IPS-NIHi7 (cell line): ENCODE results near the gene RFX8.
"Not testable (repeated sequence)": the region's sequence is repeated elsewhere in the genome, so short reads cannot be mapped to it uniquely, and the experiment has no call there.

ENCODE experiments used
- DNase-seq: peaks from one replicate; pipeline ENCODE4 v3.0.0; 2012; ENCODE audit warnings: mixed read lengths; ENCODE audit errors: extremely low spot score

Gene RFX8

DNA sequence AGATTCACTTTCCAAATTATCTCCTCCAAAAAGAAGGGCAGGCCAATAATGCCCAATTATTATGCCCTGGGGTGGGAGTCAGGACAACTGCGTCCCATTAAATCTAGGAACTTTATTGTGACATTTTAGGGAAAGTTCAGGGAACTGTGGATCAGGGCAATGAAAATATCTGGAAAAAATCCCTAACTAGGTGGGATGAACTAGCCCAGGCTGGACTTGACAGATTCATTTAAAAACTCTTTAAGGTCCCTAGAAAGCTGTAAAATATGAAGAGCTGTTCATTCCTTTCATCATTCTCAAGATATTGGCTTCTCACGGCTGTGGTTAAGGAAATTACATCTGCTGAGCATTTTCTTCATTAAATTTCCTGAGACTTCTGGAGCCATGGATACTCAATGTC is 95.8 kb downstream of the RFX8 start:
- no peak for DNase-seq

DNA sequence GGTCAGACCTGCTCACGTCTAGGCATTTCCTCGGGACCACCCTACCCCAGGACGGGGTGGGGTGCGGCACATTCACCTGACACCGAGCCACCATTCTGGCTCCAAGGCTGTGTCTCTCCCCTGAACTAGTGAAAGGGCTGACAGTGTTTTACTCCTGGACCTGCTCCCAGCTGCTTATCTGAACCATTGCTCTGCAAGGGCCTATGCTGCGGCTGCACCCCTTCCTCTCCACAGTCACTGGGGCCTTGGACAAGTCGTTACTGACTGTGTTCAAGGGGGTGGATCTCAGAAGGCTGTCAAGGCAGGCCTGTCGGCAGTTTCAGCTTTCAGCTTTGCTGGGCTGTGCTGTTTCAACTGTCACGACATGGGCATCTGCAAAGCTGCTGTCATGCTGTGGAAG is 99.3 kb downstream of the RFX8 start:
- DNase-seq, result no peak

DNA sequence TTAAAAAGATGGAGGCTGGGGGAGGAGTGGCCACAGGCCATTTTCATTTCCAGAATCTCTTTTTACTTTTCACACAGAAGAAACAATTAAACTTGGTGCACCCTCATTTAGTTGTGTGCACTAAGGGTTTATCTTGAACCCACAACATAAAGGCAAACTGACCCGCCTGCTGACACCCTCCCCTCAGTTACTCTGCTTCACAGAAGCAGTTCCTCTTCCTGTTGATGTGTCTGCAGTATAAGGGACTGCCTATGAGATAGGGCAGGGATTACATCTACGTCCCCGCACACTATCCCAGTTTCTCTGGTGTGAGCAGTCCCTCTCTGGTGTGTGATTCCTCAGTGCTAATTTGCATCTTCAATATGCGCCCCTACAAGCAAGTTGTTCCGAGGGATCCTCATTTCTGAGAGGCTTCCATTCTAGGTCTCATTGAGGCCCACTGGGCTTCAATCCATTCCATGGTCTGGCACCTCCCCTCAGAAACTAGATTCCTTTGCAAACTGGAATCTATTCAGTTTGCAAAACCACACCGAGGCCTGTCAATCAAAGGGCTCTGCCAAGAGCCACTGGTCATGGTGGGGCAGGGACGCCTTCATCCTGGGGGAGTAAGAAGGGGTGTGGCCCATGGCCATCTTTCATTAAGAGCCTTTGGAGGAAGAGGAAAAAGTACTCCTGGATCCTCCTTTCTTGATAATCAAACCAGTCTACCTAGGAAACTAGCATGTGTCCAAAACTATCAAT is 99.9 kb downstream of the RFX8 start:
- no peak for DNase-seq

DNA sequence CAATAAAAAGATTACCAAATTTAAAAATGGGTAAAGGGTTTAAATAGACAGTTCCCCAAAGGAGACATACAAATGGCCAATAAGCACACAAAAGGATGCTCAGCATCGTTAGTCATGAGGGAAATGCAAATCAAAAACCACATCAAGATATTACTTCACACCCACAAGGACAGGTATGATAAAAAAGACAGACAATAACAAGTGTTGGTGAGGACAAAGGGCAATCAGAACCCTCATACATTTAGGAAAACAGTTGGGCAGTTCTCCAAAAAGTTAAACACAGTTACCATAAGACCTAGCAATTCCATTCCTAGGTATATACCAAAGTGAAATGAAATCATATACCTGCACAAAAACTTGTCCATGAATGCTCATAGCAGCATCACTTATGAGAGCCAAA is 102.1 kb downstream of the RFX8 start:
- DNase-seq, result no peak

DNA sequence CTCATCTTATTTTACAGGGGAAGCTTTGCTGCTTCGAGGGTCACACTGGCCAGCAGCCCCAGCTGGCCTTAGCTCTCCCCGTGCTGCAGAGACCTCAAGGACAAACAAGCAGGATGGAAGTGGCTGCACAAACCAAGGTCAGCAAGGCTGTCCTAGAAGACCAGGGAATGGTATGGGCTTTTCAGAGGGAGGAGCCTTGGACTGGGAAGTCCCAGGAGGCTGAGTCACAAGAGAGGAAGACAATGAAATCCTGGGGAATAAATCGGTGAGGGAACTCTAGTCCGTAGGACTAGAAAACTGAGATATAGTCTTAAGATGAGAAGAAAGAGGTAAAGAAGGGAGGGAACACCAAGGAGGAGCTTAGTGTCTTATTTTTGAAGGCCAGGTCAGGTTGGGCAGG is 103.3 kb downstream of the RFX8 start:
- no peak for DNase-seq

DNA sequence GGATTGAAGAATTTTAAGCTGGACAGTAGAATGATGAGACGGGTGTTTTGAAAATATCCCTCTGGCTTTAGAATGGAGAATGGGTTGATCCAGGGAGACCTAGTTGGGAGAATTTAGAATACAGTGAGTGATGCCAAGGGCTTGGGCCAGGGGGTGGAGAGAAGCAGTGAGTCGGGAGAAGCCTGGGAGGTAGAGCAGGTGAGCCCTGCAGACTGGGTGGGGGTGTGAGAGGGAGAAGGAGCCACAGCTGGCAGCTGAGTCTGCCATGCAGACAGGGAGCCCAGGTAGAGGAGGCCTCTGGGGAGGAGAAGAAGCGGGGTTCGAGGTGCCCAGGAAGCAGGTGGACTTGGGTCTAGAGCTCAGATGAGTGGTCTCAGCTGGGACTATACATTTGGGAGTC is 105.8 kb downstream of the RFX8 start:
- no peak for DNase-seq

DNA sequence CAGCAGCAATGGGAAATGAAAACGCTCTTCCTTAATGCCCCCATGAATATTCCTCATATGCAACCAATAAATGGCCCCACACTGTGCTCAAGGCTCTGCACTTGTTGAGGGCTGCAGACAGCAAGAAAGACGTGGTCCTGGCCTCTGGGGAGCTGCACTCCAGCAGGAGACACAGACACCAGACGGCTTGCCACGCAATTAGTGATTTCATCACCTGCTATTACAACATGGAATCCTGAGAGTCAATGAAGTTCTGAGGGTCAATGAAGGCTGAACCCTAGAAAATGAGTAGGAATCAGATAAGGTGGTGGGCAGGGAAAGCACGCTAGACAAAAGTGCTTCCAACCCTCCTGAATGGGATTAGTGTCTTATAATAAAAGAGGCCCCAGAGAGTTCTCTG is 106.5 kb downstream of the RFX8 start:
- no peak for DNase-seq

DNA sequence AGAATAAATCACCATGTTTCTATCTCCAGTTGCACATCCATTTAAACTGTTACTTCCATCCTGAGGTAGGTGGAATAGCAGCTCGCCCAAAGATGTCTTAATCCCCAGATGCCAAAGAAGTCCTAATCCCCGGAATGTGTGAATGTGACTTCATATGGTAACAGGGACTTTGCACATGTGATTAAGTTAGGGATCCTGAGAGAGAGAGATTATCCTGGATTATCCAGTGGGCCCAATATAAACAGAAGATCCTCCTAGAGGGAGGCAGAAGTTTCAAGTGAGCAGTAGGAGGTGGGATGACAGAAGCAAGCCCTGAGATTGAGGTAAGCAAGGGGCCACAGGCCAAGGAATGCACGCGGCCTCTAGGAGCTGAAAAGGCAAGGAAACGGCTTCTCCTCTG is 107.4 kb downstream of the RFX8 start:
- no peak for DNase-seq

DNA sequence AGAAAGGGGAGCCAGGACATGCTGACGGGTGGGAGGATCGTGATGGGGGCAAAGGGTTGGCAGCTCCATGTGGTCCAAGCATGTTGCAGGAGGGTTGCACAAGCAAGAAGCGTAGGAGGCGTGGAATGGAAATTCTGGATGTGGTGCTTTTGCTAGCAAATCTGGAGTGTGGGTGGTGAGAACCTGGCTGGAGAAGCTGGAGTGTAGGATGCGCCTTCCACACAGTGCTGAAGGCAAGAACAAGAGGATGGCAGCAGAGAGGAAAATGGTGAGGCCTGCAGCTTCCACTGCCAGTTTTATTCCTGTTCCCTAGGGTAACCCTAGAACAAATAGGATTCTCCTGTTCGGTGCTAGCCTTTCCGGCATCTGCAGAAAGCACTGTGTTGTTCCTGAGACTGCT is 110.0 kb downstream of the RFX8 start:
- DNase-seq, result no peak

DNA sequence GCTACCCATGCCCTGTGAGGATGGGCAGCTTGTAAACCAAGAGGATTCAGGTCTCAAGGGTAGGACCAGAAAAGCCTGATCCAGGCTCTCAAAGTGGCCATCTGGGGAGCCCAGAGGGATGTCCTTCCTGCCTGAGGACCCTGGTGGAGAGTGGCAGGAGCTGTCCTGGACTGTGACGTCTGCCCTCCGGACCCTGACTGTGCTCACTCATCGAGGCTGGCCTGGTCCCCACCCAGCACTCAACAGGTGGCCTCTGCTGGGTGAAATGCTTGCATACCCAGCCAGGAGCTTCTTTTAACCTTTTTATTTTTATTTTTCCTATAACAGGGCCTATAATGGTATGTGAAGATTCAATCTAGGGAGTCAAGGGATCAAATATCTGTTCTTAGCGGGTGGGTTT is 112.1 kb downstream of the RFX8 start:
- DNase-seq, result no peak

DNA sequence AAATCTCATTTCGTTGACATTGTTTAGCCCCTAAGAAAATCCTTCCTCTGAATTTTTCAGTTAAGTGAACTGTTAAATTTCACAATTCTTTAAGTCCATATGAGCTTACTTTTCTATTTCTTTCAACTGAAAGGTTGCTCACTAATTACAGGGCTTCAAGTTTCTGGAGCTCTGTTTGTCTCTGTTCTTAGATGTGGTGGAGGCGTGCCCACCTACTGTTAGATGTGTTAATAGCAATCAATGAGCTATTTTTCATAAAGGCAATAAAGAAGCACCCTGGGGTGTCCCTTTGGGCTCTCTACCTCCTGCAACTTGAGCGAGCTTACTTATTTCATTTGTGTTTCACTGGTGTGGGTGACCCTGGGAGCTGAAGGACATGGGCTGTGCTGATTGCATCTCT is 112.6 kb downstream of the RFX8 start:
- no peak for DNase-seq

DNA sequence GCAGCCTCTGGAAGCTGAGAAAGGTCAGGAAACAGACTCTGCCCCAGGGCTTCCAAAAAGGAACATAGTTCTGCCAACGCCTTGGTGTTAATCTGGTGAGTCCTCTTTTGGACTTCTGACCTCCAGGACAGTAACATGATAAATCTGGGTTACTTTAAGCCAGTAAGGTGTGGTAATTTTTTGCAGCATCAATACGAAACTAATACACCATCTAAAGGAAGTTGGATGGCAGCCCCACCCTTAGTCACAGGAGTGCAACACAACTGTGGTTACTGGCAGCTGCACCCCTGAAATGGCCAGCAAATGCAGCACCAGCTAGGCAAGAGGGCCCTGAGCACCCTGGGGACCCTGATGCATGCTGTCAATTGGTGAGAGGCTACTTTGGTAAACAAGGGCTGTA is 113.4 kb downstream of the RFX8 start:
- no peak for DNase-seq

DNA sequence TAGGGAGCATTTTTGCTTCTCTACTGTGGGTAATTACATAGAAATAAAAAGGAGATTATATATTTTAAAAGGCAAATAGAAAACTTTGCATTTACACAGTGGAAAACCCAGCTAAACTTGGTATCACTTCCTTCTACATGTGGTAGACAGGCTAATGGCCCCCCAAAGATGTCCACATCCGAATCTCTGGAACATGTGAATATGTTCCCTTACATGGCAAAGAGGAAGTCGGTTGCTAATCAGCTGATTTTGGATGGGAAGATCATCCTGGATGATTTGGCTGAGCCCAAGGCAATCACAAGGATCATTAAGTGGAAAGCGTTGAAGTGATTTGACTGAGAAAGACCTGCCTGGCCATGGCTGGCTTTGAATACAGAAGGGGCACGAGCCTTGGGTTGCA is 113.8 kb downstream of the RFX8 start:
- no peak for DNase-seq

DNA sequence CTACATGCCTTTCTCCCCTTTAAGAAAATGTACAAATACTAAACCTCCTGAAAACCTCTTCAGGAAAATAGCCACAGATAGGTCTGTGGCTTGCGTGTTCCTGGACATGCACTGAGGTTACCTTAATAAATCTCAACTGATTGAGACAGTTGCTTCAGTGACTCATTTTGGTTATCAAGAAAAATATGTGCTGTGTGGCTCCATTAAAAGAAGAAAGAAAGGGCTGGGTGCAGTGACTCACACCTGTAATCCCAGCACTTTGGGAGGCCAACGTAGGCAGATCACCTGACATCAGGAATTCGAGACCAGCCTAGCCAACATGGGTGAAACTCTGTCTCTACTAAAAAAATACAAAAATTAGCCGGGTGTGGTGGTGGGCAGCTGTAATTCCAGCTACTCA is 114.7 kb downstream of the RFX8 start:
- DNase-seq, result no peak

DNA sequence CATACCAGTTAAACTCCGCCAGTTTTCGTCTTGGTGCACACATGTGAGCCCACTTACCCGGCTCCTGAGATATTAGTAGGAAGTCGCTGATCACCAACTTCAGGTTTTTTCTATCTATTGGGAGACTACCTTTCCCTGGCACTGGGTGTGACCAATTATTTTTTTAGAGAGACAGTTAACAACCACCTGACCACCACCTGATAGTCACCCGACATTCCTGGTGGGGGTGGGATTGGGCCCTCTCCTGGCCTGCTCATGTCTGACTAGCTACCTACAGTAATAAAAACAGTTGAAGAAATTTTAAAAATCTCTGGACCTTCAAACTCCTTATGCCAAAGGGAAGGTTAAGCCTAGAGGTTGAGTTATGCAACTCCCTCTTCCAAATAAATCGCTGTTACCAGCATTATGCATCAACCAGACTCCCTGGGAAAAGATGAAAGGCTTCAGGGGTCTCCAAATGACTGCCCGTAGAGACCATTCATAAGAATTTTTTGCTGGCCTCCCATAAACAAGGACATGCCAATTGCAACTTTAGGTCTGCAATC is 115.4 kb downstream of the RFX8 start:
- no peak for DNase-seq

DNA sequence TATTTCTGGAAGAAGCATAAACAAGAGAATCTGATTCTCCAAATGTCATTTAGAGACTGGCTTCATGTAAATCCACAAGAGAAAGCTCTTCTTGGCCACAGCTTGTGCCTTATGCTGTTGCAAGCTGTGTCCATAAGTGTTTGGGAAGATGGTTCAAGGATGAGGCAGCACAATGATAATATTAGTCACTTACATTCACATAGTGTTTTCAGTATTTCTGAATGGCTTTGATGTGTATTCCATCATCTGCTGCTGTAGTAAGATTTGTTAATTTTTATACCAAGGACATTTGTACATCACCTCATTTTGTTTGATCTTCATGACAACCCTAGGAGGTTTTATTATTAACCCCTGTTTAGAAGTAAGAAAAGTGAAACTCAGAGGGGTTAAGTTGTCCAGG is 117.5 kb downstream of the RFX8 start:
- no peak for DNase-seq

DNA sequence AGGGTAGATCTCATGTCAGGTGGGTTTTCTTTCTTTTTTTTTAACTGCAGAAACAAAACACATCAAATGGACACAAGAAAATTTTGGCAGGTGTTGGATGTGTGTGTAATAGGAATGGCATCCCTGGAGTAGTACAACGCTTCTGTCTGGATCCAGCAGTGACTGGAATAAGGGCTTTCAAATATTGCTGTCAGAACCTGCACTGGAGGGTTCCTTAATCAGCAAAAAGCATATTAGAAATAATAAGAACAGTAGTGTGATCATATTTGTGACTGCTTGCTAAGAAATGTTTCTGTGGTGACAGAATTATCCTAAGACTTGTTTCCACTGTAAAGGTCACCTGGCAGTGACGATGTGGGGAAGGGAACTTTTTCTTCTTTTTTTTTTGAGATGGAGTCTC is 118.4 kb downstream of the RFX8 start:
- no peak for DNase-seq

DNA sequence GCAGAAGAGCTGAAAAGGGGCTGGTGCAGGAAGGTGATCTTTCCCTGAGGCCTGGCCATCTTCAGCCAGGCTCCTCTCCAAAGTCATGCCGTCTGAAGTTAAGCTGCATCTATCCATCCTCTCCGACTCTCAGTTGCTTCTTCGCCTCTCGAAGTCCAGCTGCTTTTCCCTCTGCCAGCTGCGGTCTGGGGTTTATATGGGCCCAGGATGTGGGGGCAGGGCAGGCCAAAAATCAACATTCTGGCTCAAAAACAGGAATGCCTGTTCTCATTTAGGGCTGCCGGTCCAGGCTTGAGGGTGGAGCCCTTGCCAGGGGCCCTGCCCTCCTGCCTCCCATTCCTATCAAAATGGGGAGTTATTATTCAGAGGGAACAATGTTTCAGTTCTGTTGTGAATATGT is 118.9 kb downstream of the RFX8 start:
- no peak for DNase-seq

DNA sequence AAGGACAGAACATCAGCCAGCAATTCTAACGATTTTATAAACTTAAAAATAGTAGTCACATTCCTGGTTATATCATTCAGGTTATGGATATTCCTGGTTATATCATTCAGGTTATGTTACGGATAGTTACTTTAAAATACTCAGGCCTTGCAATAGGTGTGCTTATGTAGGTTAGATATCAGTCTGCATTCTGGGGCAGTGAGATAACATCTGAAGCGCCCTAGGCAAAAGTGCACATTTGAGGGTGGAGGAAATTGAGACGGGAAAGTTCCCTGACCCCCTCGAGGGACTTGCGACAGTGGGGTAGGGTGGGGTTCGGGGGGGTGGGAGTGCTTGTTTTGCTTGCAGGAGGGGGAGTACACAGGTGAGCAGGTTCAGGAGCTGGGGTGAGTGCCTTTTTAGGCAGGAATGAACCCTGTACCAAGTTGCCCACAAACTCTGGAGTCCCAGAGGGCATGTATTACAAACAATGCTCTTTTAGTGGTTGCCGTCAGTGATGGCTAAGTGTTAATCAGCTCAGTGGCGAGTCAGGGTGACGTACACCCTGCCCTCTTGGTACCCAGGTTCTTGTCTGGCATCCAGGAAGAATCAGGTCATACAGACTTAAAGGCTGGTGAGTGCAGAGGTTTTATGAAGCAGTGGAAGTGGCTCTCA is 119.4 kb downstream of the RFX8 start:
- DNase-seq, result no peak

DNA sequence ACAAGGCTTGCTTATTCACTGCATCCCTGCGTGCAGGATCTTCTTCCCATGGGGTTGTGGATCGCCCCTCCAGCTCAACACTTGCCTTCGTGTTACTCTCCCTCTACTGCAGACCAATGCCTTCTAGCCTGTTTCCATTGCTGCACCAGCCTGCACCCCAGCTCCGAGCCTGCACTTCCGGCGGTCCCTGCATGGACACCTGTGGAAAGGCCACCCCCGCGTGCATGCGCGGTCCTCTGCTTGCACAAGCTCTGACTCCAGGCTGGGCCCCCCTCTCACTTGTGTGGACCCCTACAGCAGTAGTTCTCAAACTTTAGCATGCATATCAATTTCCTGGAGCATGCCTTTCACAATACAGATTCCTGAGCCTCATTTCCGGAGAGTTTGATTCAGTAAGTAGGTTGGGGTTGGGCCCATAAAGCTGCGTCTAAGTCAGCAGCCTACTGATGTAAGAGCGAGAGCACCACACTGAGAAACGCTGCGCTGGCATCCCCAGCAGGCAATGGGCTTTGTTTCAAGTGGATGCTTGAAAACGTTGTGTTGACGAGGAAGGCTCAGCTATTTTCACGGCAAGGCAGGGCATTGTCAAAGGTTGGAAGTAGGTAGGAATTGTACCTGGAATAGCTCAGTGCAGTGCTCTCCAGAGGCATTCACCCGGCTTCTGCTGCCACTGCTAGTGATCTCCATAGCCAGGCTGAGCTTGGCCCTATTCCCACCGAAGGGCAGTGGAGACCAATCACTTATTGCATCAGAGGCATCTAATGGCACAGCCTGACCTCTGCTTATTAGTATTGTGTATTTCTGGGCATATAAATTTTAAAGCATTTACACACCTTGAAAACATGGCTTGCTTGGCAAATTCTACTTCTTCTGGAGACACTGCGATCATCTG is 120.2 kb downstream of the RFX8 start:
- DNase-seq, result no peak

DNA sequence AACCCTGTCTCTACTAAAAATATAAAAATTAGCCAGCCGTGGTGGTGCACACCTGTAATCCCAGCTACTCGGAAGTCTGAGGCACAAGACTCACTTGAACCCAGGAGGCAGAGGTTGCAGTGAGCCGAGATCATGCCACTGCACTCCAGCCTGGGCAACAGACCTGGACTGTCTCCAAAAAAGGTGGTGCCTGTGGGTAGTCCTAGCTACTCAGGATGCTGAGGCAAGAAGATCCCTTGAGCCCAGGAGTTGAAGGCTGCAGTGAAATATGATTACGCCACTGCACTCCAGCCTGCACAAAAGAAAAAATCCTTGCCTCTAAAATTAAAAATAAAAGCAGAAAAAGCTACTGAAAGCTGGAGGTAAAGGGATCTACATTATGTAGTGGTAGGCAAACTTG is 122.3 kb downstream of the RFX8 start:
- DNase-seq, result not testable (repeated sequence)

DNA sequence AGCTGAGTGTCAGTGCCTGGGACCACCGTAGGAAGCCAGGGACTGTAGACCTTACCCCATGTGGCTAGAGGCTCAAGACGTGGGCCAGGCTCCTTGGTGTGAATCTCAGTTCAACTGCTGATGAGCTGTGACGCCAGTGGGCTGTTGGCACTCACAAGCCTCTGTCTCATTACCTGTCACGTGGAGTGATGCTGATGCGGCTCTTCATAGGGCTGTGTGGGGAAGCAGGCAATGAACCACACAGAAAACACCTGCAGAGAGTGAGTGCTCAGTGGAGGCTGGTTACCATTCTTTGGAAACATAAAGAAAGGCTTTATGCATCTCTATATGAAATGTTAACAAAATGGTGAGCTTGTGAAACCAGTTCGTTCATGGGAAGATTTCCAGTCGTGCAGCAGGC is 123.7 kb downstream of the RFX8 start:
- no peak for DNase-seq
